Measurements from ENCODE around the gene PTGES. TPM values are rescaled to one million over a fixed set of nuclear protein-coding genes. Genes with fewer than 3 reads are reported as not detected.

PTGES gene
- total and polyA plus RNA-seq, 9 of the 15 experiments (the other 6 are each of a cell fraction or from before 2014, with no cell fraction given), result 0.13 TPM; not detected in 8

DNA sequence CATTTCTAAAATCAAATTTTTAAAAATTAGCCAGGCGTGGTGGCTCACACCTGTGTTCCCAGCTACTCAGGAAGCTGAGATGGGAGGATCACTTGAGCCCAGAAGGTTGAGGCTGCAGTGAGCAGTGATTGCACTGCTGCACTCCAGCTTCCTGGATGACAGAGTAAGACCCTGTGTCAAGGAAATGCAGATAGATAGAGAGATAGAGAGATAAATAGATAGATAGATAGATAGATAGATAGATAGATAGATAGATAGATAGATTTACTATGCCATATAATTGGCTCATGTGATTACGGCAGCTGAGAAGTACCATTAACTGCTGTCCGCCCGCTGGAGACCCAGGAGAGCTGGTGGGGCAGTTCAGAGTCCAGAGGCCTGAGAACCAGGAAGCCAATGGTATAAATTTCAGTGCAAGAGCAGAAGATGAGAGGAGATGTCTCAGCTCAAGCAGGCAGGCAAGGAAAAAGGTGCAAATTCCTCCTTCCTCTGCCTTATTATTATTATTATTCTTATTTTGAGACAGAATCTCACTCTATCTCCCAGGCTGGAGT lies 13.0 kb upstream of the PTGES start:
- Histone ChIP-seq H3K4me3 (no peak overlapping the region), H3K9ac (ENCODE audit: insufficient read depth in 1 of 2, low read depth in 2 of 2, low read length in 2 of 2) (no peak overlapping the region), H3K27me3 (ENCODE audit: control insufficient read depth in 2 of 2, insufficient read depth in 2 of 2, low read length in 2 of 2) (no peaks in the 10 kb centered on the region), H4K20me1 (replicated peaks; ENCODE audit: control insufficient read depth, insufficient read depth, low read length) (0 out of 2 replicates have a peak, but pooled peaks cover 5% of the 10 kb centered on the region), H3K4me2 (ENCODE audit: insufficient read depth, low read length) (no peak overlapping the region), H2AFZ (ENCODE audit: low read depth, low read length) (no peak overlapping the region), H3K27ac (ENCODE audit: extremely low read depth, low read depth, low read length) (no peak overlapping the region), H3K9me1 (ENCODE audit: control insufficient read depth, insufficient read depth, low read length) (peaks cover 4% of the 10 kb centered on the region), H3K79me2 (ENCODE audit: control insufficient read depth, insufficient read depth, low read length) (no peaks in the 10 kb centered on the region), H3K9me3 (replicated peaks; ENCODE audit: control insufficient read depth, insufficient read depth, low read depth, low read length) (no peaks in the 10 kb centered on the region), H3K36me3 (ENCODE audit: control insufficient read depth, insufficient read depth, low read length) (no peaks in the 10 kb centered on the region), H3K4me1 (replicated peaks in 1 of 2; ENCODE audit: control insufficient read depth in 2 of 2, insufficient read depth in 2 of 2, low read length in 2 of 2) (peaks cover 24 to 25% of the 10 kb centered on the region in 2 experiments)
- in situ Hi-C loops (cut with MboI), result no loop called here
- ChIA-PET POLR2A (interaction anchor here (0.6 to 4.6 kb wide), 8 partner anchors 9 to 178 kb away, joined by 3 to 29 read pairs (median 4); partner anchors contain the start of gene PTGES), CTCF (ENCODE audit: low intra/inter-chr PET ratio) (no interaction called here)
- intact Hi-C loops (cut with micrococcal nuclease), result no loop called here
- BruUV-seq (replicated peaks), result no TSS peak
- TF ChIP-seq, protein P1, sequence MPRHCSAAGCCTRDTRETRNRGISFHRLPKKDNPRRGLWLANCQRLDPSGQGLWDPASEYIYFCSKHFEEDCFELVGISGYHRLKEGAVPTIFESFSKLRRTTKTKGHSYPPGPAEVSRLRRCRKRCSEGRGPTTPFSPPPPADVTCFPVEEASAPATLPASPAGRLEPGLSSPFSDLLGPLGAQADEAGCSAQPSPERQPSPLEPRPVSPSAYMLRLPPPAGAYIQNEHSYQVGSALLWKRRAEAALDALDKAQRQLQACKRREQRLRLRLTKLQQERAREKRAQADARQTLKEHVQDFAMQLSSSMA (CRISPR knock-in tag; IDR thresholded peaks at IDR 0.05), result no peak
- TF ChIP-seq TGIF2 (CRISPR knock-in tag; IDR thresholded peaks at IDR 0.05), result no peak
- TF ChIP-seq DACH1 (IDR thresholded peaks at IDR 0.05; ENCODE audit: partially characterized antibody), result peak; percentile 98
- TF ChIP-seq ATF2 (CRISPR knock-in tag; IDR thresholded peaks at IDR 0.05), result no peak
- no peak for TF ChIP-seq XRCC5 (IDR thresholded peaks at IDR 0.05; ENCODE audit: low read depth, low read length)
- TF ChIP-seq CREB1 (IDR thresholded peaks at IDR 0.05), result no peak
- no peak for TF ChIP-seq CREB1 (CRISPR knock-in tag; IDR thresholded peaks at IDR 0.05)
- TF ChIP-seq ZBTB2 (IDR thresholded peaks at IDR 0.05), result peak; percentile 59; the same call in 1 of the 2 replicates
- TF ChIP-seq FOXK1 (CRISPR knock-in tag; IDR thresholded peaks at IDR 0.05; ENCODE audit: borderline replicate concordance), result no peak
- TF ChIP-seq GATA2 (CRISPR knock-in tag; IDR thresholded peaks at IDR 0.05), result peak; percentile 47; the same call in 1 of the 2 replicates
- ATAC-seq (no peak), FAIRE-seq (no peak), DNase-seq (ENCODE audit: extremely low read depth in 1 of 4, low spot score in 3 of 4) (no peak)
- WGBS (ENCODE audit: insufficient coverage, low coverage, missing lambda C conversion rate), result 29% methylated on average over 4 of the region's 4 CpGs
